A549 (cell line): ENCODE data around the gene LUZP1. TPM values are rescaled to one million over a fixed set of nuclear protein-coding genes. Genes with fewer than 3 reads are reported as not detected.

Experiments used
- ATAC-seq, 2 experiments: fragments of 200-7000 bp in 1 of 2; fragments of >200 bp in 1 of 2; cut with Nextera tagmentation in 1 of 2; cut with Tn5 transposase in 1 of 2; 3 replicates each; pipeline versions ENCODE4 v1.8.0 to v1.9.1; 2018 to 2020; ENCODE audit warnings: mild to moderate bottlenecking in 1 of 2, moderate library complexity in 1 of 2
- CTCF ChIA-PET: fragments of 300-600 bp; sonication (Branson Sonifier 250); formaldehyde crosslinking; extraction: SDS; loops from one replicate; lab custom pipeline; 2021; ENCODE audit warnings: antibody characterized with exemption, inconsistent platforms; lab: Yijun Ruan, JAX
- POLR2A ChIA-PET: fragments of 350-600 bp; formaldehyde crosslinking; extraction: SDS; loops from one replicate; lab custom pipeline; 2021; ENCODE audit warnings: antibody characterized with exemption, inconsistent platforms; lab: Yijun Ruan, JAX
- DNase-seq, 2 experiments: peaks; one replicate each; pipeline versions ENCODE4 v3.0.0 to v3.0.0-alpha.2; 2011 to 2016; ENCODE audit warnings: low read depth in 1 of 2, low spot score in 1 of 2
- FAIRE-seq: peaks from 2 replicates; lab custom pipeline; 2011; peaks lifted over from hg19 to GRCh38; lab: Jason Lieb, UNC
- H3K27ac ChIP-seq, 2 experiments: fragments of >200 bp; sonication (Bioruptor Twin); formaldehyde crosslinking; 3 replicates each; pipeline ENCODE4 v1.5.1; 2016 to 2017
- H3K4me1 ChIP-seq: fragments of >200 bp; sonication (Bioruptor Twin); formaldehyde crosslinking; 3 replicates; pipeline ENCODE4 v1.6.1; 2016
- H3K4me2 ChIP-seq: fragments of >200 bp; sonication (Bioruptor Twin); formaldehyde crosslinking; 3 replicates; pipeline ENCODE4 v1.6.1; 2016
- H3K4me3 ChIP-seq: fragments of >200 bp; sonication (Bioruptor Twin); formaldehyde crosslinking; 3 replicates; pipeline ENCODE4 v1.5.1; 2016
- H3K9me3 ChIP-seq: fragments of >200 bp; sonication (Bioruptor Twin); formaldehyde crosslinking; 3 replicates; pipeline ENCODE4 v1.6.1; 2016
- CBX2 ChIP-seq: fragments of 200-600 bp; sonication (generic); IDR thresholded peaks from 2 replicates; pipeline ENCODE4 v1.6.1; 2016; ENCODE audit warnings: low read depth, mild to moderate bottlenecking, borderline replicate concordance
- CTCF ChIP-seq: fragments of >200 bp; sonication (Bioruptor Twin); formaldehyde crosslinking; IDR thresholded peaks from 3 replicates; pipeline ENCODE4 v1.5.1; 2016
- FOSL2 ChIP-seq, 2 experiments: fragments of 450-650 bp in 1 of 2; fragments of >200 bp in 1 of 2; sonication (Bioruptor Twin) in 1 of 2; formaldehyde crosslinking; IDR thresholded peaks; 2 replicates each; pipeline versions ENCODE4 v1.5.0 to v1.6.1; 2016 to 2020; ENCODE audit warnings: mild to moderate bottlenecking in 1 of 2, moderate library complexity in 1 of 2
- MAFK ChIP-seq: fragments of 450-650 bp; IDR thresholded peaks from 2 replicates; pipeline ENCODE4 v1.6.1; 2014; ENCODE audit not compliant: partially characterized antibody
- NPAS2 ChIP-seq: fragments of 250-450 bp; sonication (Bioruptor Pico); IDR thresholded peaks from 2 replicates; pipeline ENCODE4 v1.8.0; 2022; ENCODE audit warnings: mild to moderate bottlenecking, moderate library complexity, borderline replicate concordance
- RAD21 ChIP-seq, 2 experiments: fragments of >200 bp in 1 of 2; sonication (Bioruptor Twin) in 1 of 2; formaldehyde crosslinking in 1 of 2; IDR thresholded peaks in 1 of 2; conservative IDR thresholded peaks in 1 of 2; 2 replicates in 1 of 2; 3 replicates in 1 of 2; pipeline ENCODE4 v1.6.1; 2012 to 2018; ENCODE audit warnings: inconsistent platforms in 1 of 2
- RCOR1 ChIP-seq: fragments of 150-350 bp; IDR thresholded peaks from 2 replicates; pipeline ENCODE4 v1.6.1; 2014; ENCODE audit warnings: antibody characterized with exemption, low read length, low read depth
- REST ChIP-seq: fragments of 200-600 bp; sonication (generic); IDR thresholded peaks from 2 replicates; pipeline ENCODE4 v1.6.1; 2016; ENCODE audit warnings: antibody characterized with exemption, mild to moderate bottlenecking, moderate library complexity
- SMC3 ChIP-seq: fragments of >200 bp; sonication (Bioruptor Twin); formaldehyde crosslinking; IDR thresholded peaks from 3 replicates; pipeline ENCODE4 v1.6.1; 2018; ENCODE audit warnings: inconsistent platforms
- SREBF2 ChIP-seq: fragments of 450-650 bp; IDR thresholded peaks from 2 replicates; pipeline ENCODE4 v1.6.1; 2014; ENCODE audit warnings: mild to moderate bottlenecking, moderate library complexity
- ZC3H11A ChIP-seq: fragments of 450-650 bp; IDR thresholded peaks from 2 replicates; pipeline ENCODE4 v1.6.1; 2014; ENCODE audit warnings: antibody characterized with exemption, mild to moderate bottlenecking
- WGBS: methylation state at CpG from one replicate; pipeline ENCODE4 v1.1.6; 2017; ENCODE audit errors: missing lambda C conversion rate; 5-methylcytosine and 5-hydroxymethylcytosine counted together
- polyA plus RNA-seq, 4 experiments: library from polyadenylated mRNA; depleted of rRNA in 3 of 4; stranded (reverse); fragments of >200 nt; fragmentation: RNase III in 1 of 4; extraction: RNeasy Plus Mini Kit Qiagen cat#74134 plus additional on column Dnase treatment in 1 of 4; gene quantifications; 2 replicates in 3 of 4; 3 replicates in 1 of 4; pipeline ENCODE4 v1.2.3, GENCODE V29; 2011 to 2017

LUZP1 gene
- polyA plus RNA-seq, 2 of the 4 experiments (the other 2 are of a cell fraction) = 18.2 to 26.2 TPM

- no peak for TF ChIP-seq RAD21 (conservative IDR thresholded peaks at IDR 0.05 in 1 of 2, IDR thresholded peaks at IDR 0.05 in 1 of 2)
Observed at GRCh38 chr1:23103001-23103889, 65.4 kb downstream of the LUZP1 start (continued).

GRCh38 chr1:23102289-23102688, 66.4 kb downstream of the LUZP1 start:
- Histone ChIP-seq H3K27ac (peak overlapping the region; percentile 81 to 89), H3K4me3 (no peak overlapping the region)

GRCh38 chr1:23101887-23102286, 66.8 kb downstream of the LUZP1 start:
- ChIA-PET CTCF (interaction anchor here (0.6 to 1.0 kb wide), 3 partner anchors 9 to 123 kb away, joined by 3 to 4 read pairs (median 3); no protein-coding TSS in a partner anchor), POLR2A (interaction anchor here (0.5 kb wide), 1 partner anchor 67 kb away, joined by 3 read pairs; the partner anchor contains the start of gene LUZP1)
- FAIRE-seq (no peak), ATAC-seq (peak in 1 of 2 experiments; percentile 7; a peak in 3 of 6 replicates), DNase-seq (no peak)
- Histone ChIP-seq H3K27ac (peak overlapping the region; percentile 81 to 89), H3K4me2 (peak overlapping the region; percentile 63), H3K4me1 (peaks cover 56% of the 10 kb centered on the region), H3K9me3 (no peaks in the 10 kb centered on the region), H3K4me3 (no peak overlapping the region)
- TF ChIP-seq CTCF = no peak
- TF ChIP-seq REST = no peak
- TF ChIP-seq SMC3 = no peak
- no peak for TF ChIP-seq RCOR1
- no peak for TF ChIP-seq ZC3H11A
- no peak for TF ChIP-seq SREBF2
- no peak for TF ChIP-seq MAFK
- no peak for TF ChIP-seq NPAS2 (CRISPR knock-in tag)
- TF ChIP-seq CBX2 = no peak
- 27% methylated on average over 2 of the region's 2 CpGs for WGBS

More at GRCh38 chr1:23102289-23102688, 66.4 kb downstream of the LUZP1 start:
- WGBS = 0% methylated on average over 1 of the region's 1 CpG
- ATAC-seq = peak; percentile 8 to 44; a peak in 3 of 6 replicates
- FAIRE-seq = no peak
- TF ChIP-seq RCOR1 (no peak), FOSL2 (IDR thresholded peaks at IDR 0.05) (no peak), FOSL2 (CRISPR knock-in tag; IDR thresholded peaks at IDR 0.05) (peak; percentile 15; the same call in 1 of the 2 replicates)
- ChIA-PET CTCF (interaction anchor here (0.6 to 1.4 kb wide), 6 partner anchors 8 to 123 kb away, joined by 3 to 4 read pairs (median 3); no protein-coding TSS in a partner anchor), POLR2A (no interaction called here)
- Histone ChIP-seq H3K9me3 (no peaks in the 10 kb centered on the region), H3K4me1 (peaks cover 56% of the 10 kb centered on the region), H3K4me2 (peak overlapping the region; percentile 63)
- no peak for DNase-seq
